HG03064 (cell line): Measurements from ENCODE around the gene PRIM2.
"Not testable (repeated sequence)": the region's sequence is repeated elsewhere in the genome, so short reads cannot be mapped to it uniquely, and the experiment has no call there.

Experiments
- ATAC-seq: cut with Tn5 transposase; IDR thresholded peaks from one replicate; pipeline ENCODE4 v1.9.1; 2021; ENCODE audit warnings: low read depth; ENCODE audit not compliant: unreplicated experiment

The PRIM2 gene

GRCh38 chr6:57358319-57358718 is 40.9 kb downstream of the PRIM2 start:
- ATAC-seq: not testable (repeated sequence)

DNA sequence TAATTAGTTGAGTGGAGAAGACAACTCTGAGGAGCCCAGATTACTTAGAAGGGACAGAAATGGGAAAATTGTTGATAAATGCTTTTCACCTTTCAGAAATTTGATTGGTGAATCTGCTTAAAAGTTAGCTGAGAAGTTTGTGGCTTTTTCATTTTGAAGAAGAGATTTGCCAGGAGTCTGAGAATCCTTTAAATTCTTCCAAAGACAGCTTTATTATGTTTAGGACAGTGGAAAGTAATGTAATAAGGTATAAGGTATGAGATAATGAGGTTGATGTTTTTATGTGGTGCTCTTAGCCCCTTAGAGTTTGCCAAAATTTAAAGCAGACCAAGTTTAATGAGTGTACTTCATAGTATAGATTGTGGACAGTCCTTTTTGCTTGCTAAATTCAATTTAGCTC is 42.3 kb downstream of the PRIM2 start:
- not testable (repeated sequence) for ATAC-seq

DNA sequence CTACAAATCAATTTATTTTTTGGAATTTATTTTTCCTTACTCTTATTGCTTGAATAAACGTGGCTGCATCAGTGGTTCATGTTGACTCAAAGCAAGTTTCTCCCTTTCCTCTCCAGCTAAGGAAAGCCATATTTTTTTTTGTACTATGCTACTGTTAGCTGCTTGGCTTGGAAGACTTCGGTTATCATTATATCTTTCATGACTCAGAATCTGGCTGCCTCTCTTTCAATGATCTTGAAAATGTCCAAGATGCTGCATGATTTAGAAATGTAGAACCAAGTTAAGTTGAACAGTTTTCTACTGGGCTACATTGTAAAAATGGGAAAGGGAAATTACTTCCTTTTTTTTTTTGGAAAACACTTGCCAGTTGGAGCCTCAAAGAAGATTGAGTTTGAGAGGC is 44.9 kb downstream of the PRIM2 start:
- ATAC-seq: not testable (repeated sequence)

DNA sequence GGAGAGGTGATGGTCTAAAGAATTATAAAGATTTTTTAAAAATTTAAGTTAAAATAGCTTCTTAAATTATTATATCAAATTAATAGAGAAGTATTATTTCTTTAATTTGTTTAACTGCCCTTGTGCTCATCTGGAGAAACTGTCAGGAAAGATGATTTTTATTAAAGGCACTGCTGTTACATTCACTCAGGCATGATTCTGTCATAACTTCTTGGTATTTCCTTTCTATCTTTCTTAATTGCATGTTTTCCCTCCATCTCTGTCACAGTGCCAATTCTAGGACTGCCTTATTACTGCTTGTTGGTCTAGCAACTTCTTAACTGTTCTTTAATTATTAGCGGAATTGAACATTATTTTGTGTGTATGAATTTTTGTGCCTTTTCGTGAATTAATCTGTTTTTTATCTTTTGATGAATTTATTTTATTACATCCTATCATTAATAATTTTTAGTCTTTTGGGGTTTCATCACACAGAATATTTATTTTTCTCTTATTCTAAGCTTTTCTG is 47.7 kb downstream of the PRIM2 start:
- ATAC-seq: not testable (repeated sequence)

DNA sequence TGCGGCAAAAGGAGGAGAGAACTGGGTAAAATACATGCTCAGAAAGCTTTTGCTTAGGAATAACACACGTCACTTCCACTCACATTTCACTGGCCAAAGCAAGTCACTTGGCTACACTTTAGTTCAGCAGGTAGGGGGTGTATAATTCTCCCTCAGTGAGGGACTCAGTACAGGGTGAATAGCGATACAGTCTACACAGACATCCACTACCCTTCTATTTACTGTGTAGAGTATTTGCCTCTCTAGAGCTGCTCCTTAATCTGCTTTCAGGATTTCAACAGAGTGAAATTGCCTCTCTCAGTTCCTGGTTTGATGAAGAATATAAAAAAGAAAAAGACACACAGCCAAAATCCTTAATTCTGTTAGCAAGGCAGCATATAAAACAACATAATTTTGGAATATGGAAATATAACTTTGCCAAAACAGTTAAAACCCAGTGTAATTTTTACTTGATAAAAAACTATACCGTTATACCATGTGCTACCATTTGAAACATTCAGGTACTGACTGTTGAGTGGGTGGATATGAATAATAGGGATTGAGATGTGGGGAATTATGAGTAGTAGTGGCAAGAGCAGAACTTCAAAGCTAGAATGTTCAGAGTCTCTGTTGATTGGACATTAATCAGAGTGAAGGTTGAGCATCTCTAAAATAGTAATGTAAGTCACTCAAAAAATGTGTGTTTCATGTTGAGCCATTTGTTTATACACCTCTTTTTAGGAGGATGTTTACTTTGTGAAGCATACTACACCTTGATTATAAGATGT is 51.7 kb downstream of the PRIM2 start:
- ATAC-seq: not testable (repeated sequence)

DNA sequence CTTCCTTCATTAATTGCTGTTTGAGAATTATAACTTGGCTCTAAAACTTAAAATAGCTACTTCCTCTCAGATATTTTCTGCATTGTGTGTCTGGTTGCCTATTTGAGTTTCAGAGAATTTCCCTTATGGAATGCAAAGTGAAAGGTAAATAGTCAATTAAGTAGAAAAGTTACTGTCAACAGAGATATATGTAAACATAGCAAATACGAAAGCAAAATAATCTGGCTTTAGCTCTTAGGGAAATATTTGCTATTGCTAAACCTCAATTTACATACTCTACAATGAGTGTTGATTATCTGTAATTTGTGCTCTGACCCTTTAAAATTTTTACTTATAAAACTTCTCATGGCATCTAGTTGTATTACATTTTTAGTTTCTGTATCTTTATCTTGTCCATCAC is 54.3 kb downstream of the PRIM2 start:
- not testable (repeated sequence) for ATAC-seq

DNA sequence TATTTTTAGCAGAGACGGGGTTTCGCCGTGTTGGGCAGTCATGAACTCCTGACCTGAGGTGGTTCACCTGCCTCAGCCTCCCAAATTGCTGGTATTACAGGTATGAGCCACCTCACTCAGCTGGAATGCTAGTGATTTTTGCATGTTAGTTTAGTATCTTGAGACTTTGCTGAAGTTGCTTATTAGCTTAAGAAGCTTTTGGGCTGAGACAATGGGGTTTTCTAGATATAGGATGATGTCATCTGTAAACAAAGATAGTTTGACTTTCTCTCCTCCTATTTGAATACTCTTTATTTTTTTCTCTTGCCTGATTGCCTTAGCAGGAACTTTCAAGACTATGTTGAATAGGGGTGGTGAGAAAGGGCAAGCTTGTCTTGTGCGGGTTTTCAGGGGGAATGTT is 57.3 kb downstream of the PRIM2 start:
- ATAC-seq: not testable (repeated sequence)

DNA sequence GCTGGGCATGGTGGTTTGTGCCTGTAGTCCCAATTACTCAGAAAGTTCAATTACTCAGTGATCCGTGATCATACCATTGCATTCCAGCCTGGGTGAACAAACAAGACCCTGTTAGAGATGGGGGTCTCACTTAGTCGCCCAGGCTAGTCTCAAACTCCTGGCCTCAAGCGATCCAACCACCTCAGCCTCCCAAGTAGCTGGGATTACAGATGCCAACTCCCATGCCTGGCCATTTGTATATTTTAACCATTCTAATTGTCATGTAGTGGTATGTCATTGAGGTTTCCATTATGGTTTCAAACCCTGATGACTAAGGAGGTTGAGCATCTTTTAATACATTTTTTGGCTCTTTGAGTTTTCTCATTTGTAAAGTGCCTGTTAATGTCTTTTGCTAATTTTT is 58.7 kb downstream of the PRIM2 start:
- not testable (repeated sequence) for ATAC-seq

DNA sequence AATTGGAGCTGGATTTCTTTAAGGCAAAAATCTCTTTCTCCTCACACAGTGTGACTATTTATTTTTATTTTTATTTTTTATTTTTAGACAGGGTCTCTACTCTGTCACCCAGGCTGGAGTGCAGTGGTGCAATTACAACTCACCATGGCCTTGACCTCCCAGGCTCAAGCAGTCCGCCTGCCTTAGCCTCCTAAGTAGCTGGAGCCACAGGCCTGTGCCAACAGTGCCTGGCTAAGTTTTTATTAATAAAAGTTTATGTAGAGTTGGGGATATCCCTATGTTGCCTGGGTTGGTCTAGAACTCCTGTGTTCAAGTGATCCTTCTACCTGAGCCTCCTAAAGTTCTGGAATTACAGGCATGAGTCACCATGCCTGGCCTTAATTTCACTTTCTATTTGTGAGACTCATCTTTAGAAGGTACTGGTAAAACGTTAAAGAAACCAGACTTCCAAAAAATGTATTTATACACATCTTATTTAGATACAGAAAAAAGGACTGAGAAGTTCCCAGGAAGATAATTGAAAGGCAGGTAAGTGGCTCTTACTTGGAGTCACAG is 71.7 kb downstream of the PRIM2 start:
- ATAC-seq: not testable (repeated sequence)

DNA sequence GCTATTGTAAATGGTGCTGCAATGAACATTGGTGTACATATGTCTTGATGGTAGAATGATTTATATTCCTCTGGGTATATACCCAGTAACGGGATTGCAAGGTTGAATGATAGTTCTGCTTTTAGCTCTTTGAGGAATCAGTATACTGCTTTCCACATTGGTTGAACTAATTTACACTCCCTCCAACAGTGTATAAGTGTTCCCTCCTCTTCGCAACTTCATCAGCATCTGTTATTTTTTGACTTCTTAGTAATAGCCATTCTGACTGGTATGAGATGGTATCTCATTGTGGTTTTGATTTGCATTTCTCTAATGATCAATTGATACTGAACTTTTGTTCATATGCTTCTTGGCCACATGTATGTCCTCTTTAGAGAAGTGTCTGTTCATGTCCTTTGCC is 73.4 kb downstream of the PRIM2 start:
- ATAC-seq: not testable (repeated sequence)

- not testable (repeated sequence) for ATAC-seq
Measured at GRCh38 chr6:57392047-57392446, 74.6 kb downstream of the PRIM2 start.

- not testable (repeated sequence) for ATAC-seq
Measured at GRCh38 chr6:57419341-57419740, 101.9 kb downstream of the PRIM2 start.

DNA sequence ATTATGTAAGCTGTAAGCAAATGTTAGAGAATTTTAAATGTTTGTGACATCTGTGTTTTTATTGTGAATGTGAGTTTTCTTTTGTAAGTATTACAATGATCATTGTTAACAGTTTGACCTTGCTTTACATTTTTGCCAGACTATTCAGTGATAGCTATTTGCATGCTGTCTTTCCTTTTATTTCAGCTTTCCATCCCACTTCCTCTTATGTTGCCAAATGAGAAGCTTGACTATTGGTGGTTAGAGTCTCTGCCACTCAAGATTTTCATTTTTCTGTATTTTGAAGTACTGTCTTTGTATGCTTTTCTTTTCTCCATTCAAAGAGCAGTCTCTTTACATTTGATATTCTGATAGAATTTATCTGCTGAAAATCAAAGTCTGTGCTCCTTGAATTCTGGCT is 104.1 kb downstream of the PRIM2 start:
- ATAC-seq: no peak

GRCh38 chr6:57423468-57423867 is 106.0 kb downstream of the PRIM2 start:
- no peak for ATAC-seq

DNA sequence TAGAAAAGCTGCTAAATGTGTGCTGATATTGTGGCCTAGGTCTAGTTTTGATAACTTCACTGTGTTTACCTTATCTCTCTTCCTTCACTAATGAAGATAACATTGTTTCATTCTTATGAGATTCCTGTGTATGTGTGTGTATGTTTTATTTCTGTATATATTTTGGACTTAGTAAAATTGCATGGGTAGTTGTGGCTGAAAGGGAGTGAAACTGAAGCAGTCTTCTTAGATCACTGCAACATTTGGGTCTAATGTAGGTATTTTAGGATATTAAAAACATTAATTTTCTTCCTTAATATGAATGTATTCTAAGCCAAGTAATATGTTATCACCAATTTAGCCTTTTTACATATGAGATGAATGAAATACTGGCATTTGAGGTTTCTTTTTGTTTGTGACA is 114.3 kb downstream of the PRIM2 start:
- not testable (repeated sequence) for ATAC-seq

DNA sequence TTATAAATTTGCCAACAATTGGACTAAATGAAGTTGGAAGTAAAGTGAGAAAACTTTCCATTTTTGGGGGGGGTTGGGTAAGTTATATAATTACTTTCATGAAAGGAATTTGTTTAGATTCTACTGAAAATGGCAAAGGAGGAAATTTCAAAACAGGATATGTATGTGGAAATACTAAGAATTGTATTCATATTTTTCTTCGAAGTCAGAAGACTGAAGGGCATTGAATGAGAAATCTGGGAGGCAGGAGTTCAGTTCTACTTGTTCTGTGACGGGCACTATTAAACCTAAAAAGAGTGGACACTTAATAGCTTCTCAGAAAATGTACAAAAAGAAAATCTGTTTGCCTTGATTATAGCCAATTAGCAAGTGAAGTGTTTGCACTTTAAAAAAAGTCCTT is 114.7 kb downstream of the PRIM2 start:
- no peak for ATAC-seq

DNA sequence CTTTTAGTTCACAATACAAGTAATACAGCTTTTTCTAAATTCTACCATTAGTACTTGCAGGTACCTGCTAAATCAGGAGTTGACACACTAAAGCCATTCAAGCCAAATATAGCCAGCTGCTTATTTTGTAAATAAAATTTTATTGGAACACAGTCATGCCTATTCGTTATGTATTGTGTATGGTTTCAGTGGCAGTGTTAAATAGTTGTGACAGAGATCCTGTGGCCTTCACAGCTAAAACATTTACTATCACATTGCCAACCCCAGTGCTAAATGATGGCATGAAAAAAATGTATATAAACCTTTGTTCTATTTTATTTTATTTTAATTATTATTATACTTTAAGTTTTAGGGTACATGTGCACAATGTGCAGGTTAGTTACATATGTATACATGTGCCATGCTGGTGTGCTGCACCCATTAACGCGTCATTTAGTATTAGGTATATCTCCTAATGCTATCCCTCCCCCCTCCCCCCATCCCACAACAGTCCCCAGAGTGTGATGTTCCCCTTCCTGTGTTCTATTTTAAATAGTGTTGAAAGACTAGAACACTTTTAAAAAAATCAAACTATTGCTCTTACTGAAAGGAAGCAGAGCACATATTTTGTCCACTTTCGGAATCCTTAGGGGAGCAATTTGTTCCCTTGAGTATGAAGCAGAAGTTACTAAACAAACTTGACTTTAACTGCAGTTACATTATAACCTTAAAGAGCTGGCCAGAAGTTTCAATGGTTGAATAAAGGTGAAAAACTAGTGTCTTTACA is 115.7 kb downstream of the PRIM2 start:
- peak; percentile 59 for ATAC-seq

DNA sequence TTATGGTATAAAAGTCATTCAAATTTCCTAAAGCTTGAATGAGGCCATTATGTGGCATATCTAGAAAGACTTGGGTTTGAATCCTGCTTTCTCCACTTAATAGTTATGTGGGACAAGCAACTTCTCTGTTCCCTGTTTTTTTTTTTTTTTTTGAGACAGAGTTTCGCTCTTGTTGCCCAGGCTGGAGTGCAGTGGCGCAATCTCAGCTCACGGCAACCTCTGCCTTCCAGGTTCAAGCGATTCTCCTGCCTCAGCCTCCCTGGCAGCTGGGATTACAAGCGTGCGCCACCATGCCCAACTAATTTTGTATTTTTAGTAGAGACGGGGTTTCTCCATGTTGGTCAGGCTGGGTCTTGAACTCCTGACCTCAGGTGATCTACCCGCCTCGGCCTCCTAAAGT is 116.4 kb downstream of the PRIM2 start:
- not testable (repeated sequence) for ATAC-seq

DNA sequence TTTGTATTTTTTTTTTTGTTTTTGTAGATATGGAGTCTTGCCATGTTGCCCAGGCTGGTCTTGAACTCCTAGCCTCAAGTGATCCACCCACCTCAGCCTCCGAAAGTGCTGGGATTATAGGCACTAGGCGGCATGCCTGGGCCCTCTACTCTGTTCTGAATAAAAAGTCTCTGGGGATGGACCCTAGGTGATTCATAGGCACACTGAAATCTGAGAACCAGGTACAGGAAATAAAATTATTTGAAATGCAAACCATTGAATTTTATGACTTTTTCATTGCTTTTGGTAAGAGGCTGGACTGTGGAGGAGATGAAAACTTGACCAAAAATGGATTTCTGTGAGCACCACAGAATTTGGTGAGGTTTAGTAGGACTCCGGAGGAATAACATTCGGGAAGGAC is 117.5 kb downstream of the PRIM2 start:
- ATAC-seq: no peak

DNA sequence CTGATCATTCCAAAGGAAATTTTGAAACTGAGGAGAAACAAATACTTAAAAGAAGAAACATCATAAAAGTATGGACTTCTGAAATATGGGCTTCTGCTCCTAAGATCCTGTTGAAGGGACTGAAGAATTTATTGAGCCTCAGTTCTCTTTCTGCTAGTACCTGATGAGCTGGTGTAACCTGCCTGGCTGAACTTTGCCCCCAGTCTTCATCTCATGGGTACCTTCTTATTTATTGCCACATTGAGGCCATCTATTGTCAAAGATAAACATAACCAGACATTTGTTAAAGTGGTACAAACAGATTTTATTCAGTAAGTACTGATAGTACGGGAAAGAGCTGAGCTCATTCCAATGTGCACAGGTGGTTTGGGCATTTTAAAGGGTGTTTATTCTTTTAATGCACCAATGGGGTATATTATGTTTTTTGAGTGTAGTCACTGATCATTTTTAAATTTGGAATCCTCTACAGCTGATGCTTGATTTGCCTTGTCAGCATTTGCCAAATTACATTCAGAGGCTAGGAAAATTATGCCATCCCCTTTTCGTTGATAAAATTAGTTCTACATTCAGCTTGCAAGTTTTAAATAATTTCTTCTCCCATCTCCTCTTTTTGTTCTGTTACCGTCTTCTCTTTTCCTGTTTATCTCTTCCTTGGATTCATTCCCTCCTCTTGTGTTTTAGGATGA is 118.2 kb downstream of the PRIM2 start:
- ATAC-seq: no peak

GRCh38 chr6:57440735-57441134 is 123.3 kb downstream of the PRIM2 start:
- not testable (repeated sequence) for ATAC-seq
